ENCODE results near the gene LRRC4C. TPM values are rescaled to one million over a fixed set of nuclear protein-coding genes. Genes with fewer than 3 reads are reported as not detected.
"Not testable (repeated sequence)": the region's sequence is repeated elsewhere in the genome, so short reads cannot be mapped to it uniquely, and the experiment has no call there.

LRRC4C gene
- total and polyA plus RNA-seq, 11 donors, result 0.08 to 1.2 (median 0.48) TPM; not detected in 1

- no peak overlapping the region for H3K4me3 ChIP-seq
- no peak for TF ChIP-seq CTCF (IDR thresholded peaks at IDR 0.05)
- H3K36me3 ChIP-seq, result no peaks in the 10 kb centered on the region
- ATAC-seq (no peak), DNase-seq (no peak)
- H3K4me1 ChIP-seq, result no peaks in the 10 kb centered on the region
- H3K27ac ChIP-seq, result no peak overlapping the region
- H3K9me3 ChIP-seq, result peaks cover 0 to 14% (median 4%) of the 10 kb centered on the region in 12 donors
- 87 to 100% (median 92%) methylated on average over 1 of the region's 1 CpG for WGBS, 4 donors
- no peaks in the 10 kb centered on the region for H3K27me3 ChIP-seq
- intact Hi-C loops (cut with DNase I), result no loop called here
Measured at GRCh38 chr11:40168414-40168813, 1291.0 kb downstream of the LRRC4C start.

- H3K4me1 ChIP-seq; intact Hi-C loops (cut with DNase I); H3K4me3 ChIP-seq; H3K27ac ChIP-seq; H3K27me3 ChIP-seq; ATAC-seq; H3K36me3 ChIP-seq; DNase-seq: not testable (repeated sequence)
- WGBS, 4 donors, result 89 to 92% (median 90%) methylated on average over 5 of the region's 5 CpGs
- H3K9me3 ChIP-seq, result peaks cover 0 to 14% (median 4%) of the 10 kb centered on the region in 12 donors
Measured at GRCh38 chr11:40167805-40168204, 1291.6 kb downstream of the LRRC4C start.

- Histone ChIP-seq H3K27me3 (no peaks in the 10 kb centered on the region), H3K27ac (no peak overlapping the region), H3K4me3 (no peak overlapping the region), H3K9me3 (peaks cover 0 to 14% (median 4%) of the 10 kb centered on the region in 12 donors), H3K4me1 (peaks cover 0 to 7% (median 0%) of the 10 kb centered on the region in 12 donors), H3K36me3 (no peaks in the 10 kb centered on the region)
- no peak for TF ChIP-seq POLR2A (IDR thresholded peaks at IDR 0.05)
- intact Hi-C loops (cut with DNase I), result no loop called here
- 43 to 56% (median 54%) methylated on average over 4 of the region's 4 CpGs for WGBS, 4 donors
- ATAC-seq, result no peak
- DNase-seq, result no peak
Measured at GRCh38 chr11:40166892-40167291, 1292.6 kb downstream of the LRRC4C start.

- H3K36me3 ChIP-seq, result no peaks in the 10 kb centered on the region
- intact Hi-C loops (cut with DNase I), result no loop called here
- DNase-seq, result no peak
- peaks cover 0 to 14% (median 4%) of the 10 kb centered on the region in 12 donors for H3K9me3 ChIP-seq
- H3K27me3 ChIP-seq, result no peaks in the 10 kb centered on the region
- H3K4me1 ChIP-seq, result peaks cover 0 to 12% (median 0%) of the 10 kb centered on the region in 12 donors
- no peak for ATAC-seq
- WGBS, 4 donors, result 21 to 39% (median 28%) methylated on average over 4 of the region's 4 CpGs
- TF ChIP-seq POLR2A (IDR thresholded peaks at IDR 0.05), result no peak
- TF ChIP-seq CTCF (IDR thresholded peaks at IDR 0.05), result no peak
- H3K4me3 ChIP-seq, result no peak overlapping the region
- H3K27ac ChIP-seq, result no peak overlapping the region
Measured at GRCh38 chr11:40162901-40163883, 1296.3 kb downstream of the LRRC4C start.

- no peaks in the 10 kb centered on the region for H3K36me3 ChIP-seq
- peak in 2 of 5 donors; percentile 32 to 51 for DNase-seq
- H3K4me3 ChIP-seq, result no peak overlapping the region
- WGBS, 4 donors, result 36 to 43% (median 43%) methylated on average over 5 of the region's 5 CpGs
- H3K9me3 ChIP-seq, result peaks cover 0 to 18% (median 4%) of the 10 kb centered on the region in 12 donors
- peak in 1 of 4 donors; percentile 58 for ATAC-seq
- H3K4me1 ChIP-seq, result peaks cover 0 to 12% (median 0%) of the 10 kb centered on the region in 12 donors
- no peak overlapping the region for H3K27ac ChIP-seq
- no peaks in the 10 kb centered on the region for H3K27me3 ChIP-seq
- no peak for TF ChIP-seq POLR2A (IDR thresholded peaks at IDR 0.05)
- TF ChIP-seq CTCF (IDR thresholded peaks at IDR 0.05), result no peak
- intact Hi-C loops (cut with DNase I), result no loop called here
Measured at GRCh38 chr11:40161854-40162410, 1297.5 kb downstream of the LRRC4C start.

All from heart left ventricle (tissue), 16 donors.